K562 treated with DMSO at 1 percent for 4 hours (cell line): ENCODE data around the gene OR56A3. TPM values are rescaled to one million over a fixed set of nuclear protein-coding genes. Genes with fewer than 3 reads are reported as not detected.

Experiments used
- total RNA-seq: library from RNA; unstranded; fragments of 300-600 nt; gene quantifications from 2 replicates; pipeline ENCODE4 v1.2.3, GENCODE V29; 2022; ENCODE audit not compliant: insufficient read depth

The OR56A3 gene, protein sequence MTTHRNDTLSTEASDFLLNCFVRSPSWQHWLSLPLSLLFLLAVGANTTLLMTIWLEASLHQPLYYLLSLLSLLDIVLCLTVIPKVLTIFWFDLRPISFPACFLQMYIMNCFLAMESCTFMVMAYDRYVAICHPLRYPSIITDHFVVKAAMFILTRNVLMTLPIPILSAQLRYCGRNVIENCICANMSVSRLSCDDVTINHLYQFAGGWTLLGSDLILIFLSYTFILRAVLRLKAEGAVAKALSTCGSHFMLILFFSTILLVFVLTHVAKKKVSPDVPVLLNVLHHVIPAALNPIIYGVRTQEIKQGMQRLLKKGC
- not detected in 2 replicates for total RNA-seq

DNA sequence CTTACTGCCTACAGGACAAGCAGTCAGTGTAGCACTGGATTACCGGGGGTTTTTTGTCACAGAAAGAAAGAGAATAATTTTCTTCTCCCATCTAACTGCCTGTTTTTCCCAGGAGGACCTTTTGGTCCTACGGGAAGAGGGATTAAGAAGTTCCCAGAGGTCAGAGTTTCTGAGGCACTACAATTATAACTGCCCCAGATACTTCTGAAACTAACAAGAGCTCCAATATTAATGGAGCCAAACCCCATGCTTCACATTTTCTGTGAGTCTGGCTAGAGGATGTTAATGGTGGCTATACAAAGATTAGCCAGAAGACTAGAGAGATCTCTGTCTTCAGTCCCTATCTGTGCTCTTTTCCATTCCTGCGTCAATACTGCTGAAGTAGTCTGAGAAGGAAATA, at the start of gene OR56A3:
Gene OR56A3 (plus strand): TSS at position 301 of the 400 bp plus-strand sequence. CDS start 5,096 bp downstream, outside the sequence.

DNA sequence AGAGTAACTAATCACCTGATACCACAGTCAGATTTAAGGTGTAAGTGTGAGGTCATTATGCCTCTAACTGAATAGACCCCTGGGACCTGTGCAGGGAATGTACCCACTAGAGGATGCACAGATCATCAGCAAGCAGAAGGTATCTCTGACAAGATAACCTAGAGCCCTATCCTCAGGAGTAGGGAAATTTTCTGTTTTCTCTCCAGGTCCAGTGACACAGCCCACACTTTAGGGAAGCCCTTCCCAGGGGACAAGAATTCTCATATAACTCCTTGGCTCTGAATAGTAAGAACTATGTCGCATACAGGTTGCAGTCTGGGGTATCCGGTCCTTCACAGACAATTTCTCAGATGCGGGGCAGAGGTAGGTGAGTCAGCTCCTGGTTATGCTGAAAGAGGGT, 49.1 kb upstream of the OR56A3 start, which contains the start of gene OR52E5:
Gene OR52E5 (plus strand): TSS at position 301 of the 400 bp plus-strand sequence. CDS start 7,569 bp downstream, outside the sequence.

DNA sequence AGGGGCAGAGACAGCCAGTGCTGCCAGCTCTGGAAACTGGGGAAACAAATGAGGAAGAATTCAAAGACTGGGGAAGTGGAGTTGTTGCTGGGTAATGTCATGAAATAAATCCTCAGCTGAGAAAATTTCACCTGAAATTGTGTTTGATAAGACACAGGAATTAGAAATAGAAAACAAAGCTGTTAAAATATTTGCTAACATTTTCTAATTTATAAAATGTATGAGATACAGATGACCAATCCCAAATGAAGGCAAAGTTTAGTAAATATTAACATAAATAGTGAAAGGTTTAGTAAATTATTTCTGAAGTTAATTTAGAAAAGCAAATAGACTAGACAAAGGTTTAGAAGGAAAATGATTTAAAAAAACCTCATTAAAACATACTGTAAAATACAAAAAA, 26.3 kb downstream of the OR56A3 start, which contains the start of gene OR56A5:
Gene OR56A5 (minus strand): TSS at position 101 of the 400 bp plus-strand sequence. CDS start 0 bp downstream, at position 101.

DNA sequence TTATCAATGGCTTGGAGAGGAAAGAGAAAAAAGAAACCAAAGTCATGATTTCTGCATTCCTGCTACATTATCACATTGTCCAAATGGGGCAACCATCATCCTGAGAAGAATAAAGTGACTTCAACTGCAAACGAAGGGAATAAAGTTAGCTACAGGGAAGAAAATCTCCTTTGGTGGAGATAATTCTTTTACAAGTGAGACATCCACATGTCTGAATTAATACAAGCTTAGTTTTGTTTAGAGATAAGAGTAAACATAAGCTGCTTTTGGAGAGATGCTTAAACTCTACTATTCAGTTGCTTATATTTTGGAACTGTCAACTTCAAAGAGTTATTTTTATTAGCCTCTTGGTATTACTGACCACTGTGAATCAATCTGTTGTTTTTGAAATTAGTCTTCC, 44.8 kb downstream of the OR56A3 start, which contains the start of gene OR52L1:
Gene OR52L1 (minus strand): TSS at position 101 of the 400 bp plus-strand sequence. CDS start 55 bp downstream, at position 46.

Other genes with a start within 250 kb of the OR56A3 start
- not detected in 2 replicates for gene OR56B1, start 205.8 kb upstream of the OR56A3 start, total RNA-seq
- not detected in 2 replicates for gene OR52N4, start 188.0 kb upstream of the OR56A3 start, total RNA-seq
- not detected in 2 replicates for gene OR52N5, start 158.9 kb upstream of the OR56A3 start, total RNA-seq
- not detected in 2 replicates for gene OR52N1, start 151.0 kb upstream of the OR56A3 start, total RNA-seq
- gene OR52N2, start 133.3 kb upstream of the OR56A3 start, total RNA-seq: not detected in 2 replicates
- not detected in 2 replicates for gene OR52E6, start 100.4 kb upstream of the OR56A3 start, total RNA-seq
- not detected in 2 replicates for gene OR52E8, start 84.6 kb upstream of the OR56A3 start, total RNA-seq
- not detected in 2 replicates for gene OR52E4, start 61.6 kb upstream of the OR56A3 start, total RNA-seq
- not detected in 2 replicates for gene OR52E5, start 49.0 kb upstream of the OR56A3 start, total RNA-seq
- gene OR56A5, start 26.2 kb downstream of the OR56A3 start, total RNA-seq: not detected in 2 replicates
- gene OR52L1, start 44.7 kb downstream of the OR56A3 start, total RNA-seq: not detected in 2 replicates
- gene OR56A4, start 64.7 kb downstream of the OR56A3 start, total RNA-seq: not detected in 2 replicates
- not detected in 2 replicates for gene OR56A1, start 88.5 kb downstream of the OR56A3 start, total RNA-seq
- gene OR56B4, start 165.4 kb downstream of the OR56A3 start, total RNA-seq: not detected in 2 replicates
- gene OR52B2, start 228.1 kb downstream of the OR56A3 start, total RNA-seq: not detected in 2 replicates